M059J (cell line): ENCODE results near the gene GLP1R. TPM values are rescaled to one million over a fixed set of nuclear protein-coding genes. Genes with fewer than 3 reads are reported as not detected.
A peak's percentile ranks its signal among the peaks of the same experiment; 100 is the strongest.

ENCODE experiments used
- DNase-seq: peaks from one replicate; pipeline ENCODE4 v3.0.0-alpha.2; 2012; ENCODE audit warnings: low read depth
- total RNA-seq: library from RNA; depleted of rRNA; stranded (reverse); fragments of >200 nt; shearing (Covaris generic); gene quantifications from 2 replicates; pipeline ENCODE4 v1.2.3, GENCODE V29; 2014

Gene GLP1R
- total RNA-seq, 1 experiment from 2014 or later: not detected

- DNase-seq: no peak
Observed at GRCh38 chr6:39062014-39062740, 13.6 kb downstream of the GLP1R start.

GRCh38 chr6:39063526-39063925 is 14.9 kb downstream of the GLP1R start:
- no peak for DNase-seq

GRCh38 chr6:39065561-39065960 is 17.0 kb downstream of the GLP1R start:
- no peak for DNase-seq

GRCh38 chr6:39068391-39068790 is 19.8 kb downstream of the GLP1R start:
- DNase-seq: no peak

GRCh38 chr6:39072830-39073229 is 24.2 kb downstream of the GLP1R start:
- DNase-seq: no peak

- no peak for DNase-seq
Observed at GRCh38 chr6:39073471-39074355, 25.1 kb downstream of the GLP1R start.

- DNase-seq: no peak
Observed at GRCh38 chr6:39074486-39074885, 25.9 kb downstream of the GLP1R start.

- DNase-seq: no peak
Observed at GRCh38 chr6:39075010-39075686, 26.6 kb downstream of the GLP1R start.

- no peak for DNase-seq
Observed at GRCh38 chr6:39075807-39076622, 27.4 kb downstream of the GLP1R start.

- DNase-seq: no peak
Observed at GRCh38 chr6:39076623-39077535, 28.3 kb downstream of the GLP1R start.

- DNase-seq: no peak
Observed at GRCh38 chr6:39077882-39078594, 29.5 kb downstream of the GLP1R start.

- no peak for DNase-seq
Observed at GRCh38 chr6:39078695-39079094, 30.1 kb downstream of the GLP1R start.

GRCh38 chr6:39079197-39080125 is 30.9 kb downstream of the GLP1R start:
- DNase-seq: no peak

- no peak for DNase-seq
Observed at GRCh38 chr6:39080246-39080875, 31.8 kb downstream of the GLP1R start.

GRCh38 chr6:39082310-39082709 is 33.7 kb downstream of the GLP1R start:
- no peak for DNase-seq

- no peak for DNase-seq
Observed at GRCh38 chr6:39083231-39083634, 34.7 kb downstream of the GLP1R start.

GRCh38 chr6:39084506-39084905 is 35.9 kb downstream of the GLP1R start:
- DNase-seq: peak; percentile 8

- no peak for DNase-seq
Observed at GRCh38 chr6:39085129-39085797, 36.7 kb downstream of the GLP1R start.
